Measurements from ENCODE around the gene TUBA1C. TPM values are rescaled to one million over a fixed set of nuclear protein-coding genes. Genes with fewer than 3 reads are reported as not detected.
"Not testable (repeated sequence)": the region's sequence is repeated elsewhere in the genome, so short reads cannot be mapped to it uniquely, and the experiment has no call there.

Gene TUBA1C
- total RNA-seq, 1 experiment from 2014 or later, result 132 TPM

GRCh38 chr12:49243631-49244030 is 21.3 kb upstream of the TUBA1C start:
- H3K36me3 ChIP-seq (ENCODE audit: insufficient read depth, low read length), result no peaks in the 10 kb centered on the region
- H3K27me3 ChIP-seq (ENCODE audit: low read length), result no peaks in the 10 kb centered on the region
- no peak overlapping the region for H3K27ac ChIP-seq (ENCODE audit: low read length)
- H3K79me2 ChIP-seq (ENCODE audit: low read length), result no peaks in the 10 kb centered on the region
- peaks cover 6% of the 10 kb centered on the region; the same call in 1 of the 2 replicates for H3K4me1 ChIP-seq (ENCODE audit: low read length)
- no peak overlapping the region for H3K4me2 ChIP-seq (ENCODE audit: low read depth, low read length, poor library complexity, severe bottlenecking)
- no peak overlapping the region for H2AFZ ChIP-seq (ENCODE audit: low read length)
- no peak overlapping the region for H3K9ac ChIP-seq (ENCODE audit: low read length)
- no peaks in the 10 kb centered on the region for H3K9me3 ChIP-seq (ENCODE audit: low read length)
- no peaks in the 10 kb centered on the region for H3K9me2 ChIP-seq (replicated peaks; ENCODE audit: insufficient read depth, low read length)
- H3K4me3 ChIP-seq (ENCODE audit: low read length), result no peak overlapping the region
- H4K20me1 ChIP-seq (ENCODE audit: insufficient read depth, low read depth, low read length), result no peaks in the 10 kb centered on the region
- DNase-seq, result no peak

GRCh38 chr12:49244176-49244575 is 20.7 kb upstream of the TUBA1C start:
- H3K4me2 ChIP-seq (ENCODE audit: low read depth, low read length, poor library complexity, severe bottlenecking), result no peak overlapping the region
- DNase-seq, result no peak
- H3K9me3 ChIP-seq (ENCODE audit: low read length), result no peaks in the 10 kb centered on the region
- no peak overlapping the region for H3K27ac ChIP-seq (ENCODE audit: low read length)
- H3K36me3 ChIP-seq (ENCODE audit: insufficient read depth, low read length), result no peaks in the 10 kb centered on the region
- H3K9me2 ChIP-seq (replicated peaks; ENCODE audit: insufficient read depth, low read length), result no peaks in the 10 kb centered on the region
- peaks cover 6% of the 10 kb centered on the region; the same call in 1 of the 2 replicates for H3K4me1 ChIP-seq (ENCODE audit: low read length)
- H3K79me2 ChIP-seq (ENCODE audit: low read length), result no peaks in the 10 kb centered on the region
- no peaks in the 10 kb centered on the region for H4K20me1 ChIP-seq (ENCODE audit: insufficient read depth, low read depth, low read length)
- no peaks in the 10 kb centered on the region for H3K27me3 ChIP-seq (ENCODE audit: low read length)
- no peak overlapping the region for H3K4me3 ChIP-seq (ENCODE audit: low read length)
- no peak overlapping the region for H3K9ac ChIP-seq (ENCODE audit: low read length)
- H2AFZ ChIP-seq (ENCODE audit: low read length), result no peak overlapping the region

- no peak overlapping the region for H3K9ac ChIP-seq (ENCODE audit: low read length)
- no peak overlapping the region for H3K4me3 ChIP-seq (ENCODE audit: low read length)
- H3K79me2 ChIP-seq (ENCODE audit: low read length), result no peaks in the 10 kb centered on the region
- no peaks in the 10 kb centered on the region for H3K36me3 ChIP-seq (ENCODE audit: insufficient read depth, low read length)
- no peaks in the 10 kb centered on the region for H4K20me1 ChIP-seq (ENCODE audit: insufficient read depth, low read depth, low read length)
- no peak overlapping the region for H3K27ac ChIP-seq (ENCODE audit: low read length)
- no peaks in the 10 kb centered on the region for H3K27me3 ChIP-seq (ENCODE audit: low read length)
- H3K4me1 ChIP-seq (ENCODE audit: low read length), result no peaks in the 10 kb centered on the region
- no peak for DNase-seq
- no peak overlapping the region for H3K4me2 ChIP-seq (ENCODE audit: low read depth, low read length, poor library complexity, severe bottlenecking)
- no peaks in the 10 kb centered on the region for H3K9me2 ChIP-seq (replicated peaks; ENCODE audit: insufficient read depth, low read length)
- H2AFZ ChIP-seq (ENCODE audit: low read length), result no peak overlapping the region
- H3K9me3 ChIP-seq (ENCODE audit: low read length), result no peaks in the 10 kb centered on the region
Observed at GRCh38 chr12:49251357-49251756, 13.5 kb upstream of the TUBA1C start.

GRCh38 chr12:49253033-49253623 is 11.8 kb upstream of the TUBA1C start:
- no peak for DNase-seq

GRCh38 chr12:49255456-49255855 is 9.4 kb upstream of the TUBA1C start:
- DNase-seq; H4K20me1 ChIP-seq (ENCODE audit: insufficient read depth, low read depth, low read length); H3K9ac ChIP-seq (ENCODE audit: low read length); H3K9me2 ChIP-seq (replicated peaks; ENCODE audit: insufficient read depth, low read length); H3K4me3 ChIP-seq (ENCODE audit: low read length); H3K9me3 ChIP-seq (ENCODE audit: low read length); H3K36me3 ChIP-seq (ENCODE audit: insufficient read depth, low read length); H3K27ac ChIP-seq (ENCODE audit: low read length); H3K27me3 ChIP-seq (ENCODE audit: low read length); H3K4me1 ChIP-seq (ENCODE audit: low read length); H2AFZ ChIP-seq (ENCODE audit: low read length); H3K79me2 ChIP-seq (ENCODE audit: low read length); H3K4me2 ChIP-seq (ENCODE audit: low read depth, low read length, poor library complexity, severe bottlenecking): not testable (repeated sequence)

More at GRCh38 chr12:49253033-49253623, 11.8 kb upstream of the TUBA1C start:
- Histone ChIP-seq H3K9me2 (replicated peaks; ENCODE audit: insufficient read depth, low read length) (no peaks in the 10 kb centered on the region), H3K36me3 (ENCODE audit: insufficient read depth, low read length) (no peaks in the 10 kb centered on the region), H3K4me2 (ENCODE audit: low read depth, low read length, poor library complexity, severe bottlenecking) (no peak overlapping the region), H3K27me3 (ENCODE audit: low read length) (no peaks in the 10 kb centered on the region), H4K20me1 (ENCODE audit: insufficient read depth, low read depth, low read length) (no peaks in the 10 kb centered on the region), H3K9me3 (ENCODE audit: low read length) (no peaks in the 10 kb centered on the region), H3K79me2 (ENCODE audit: low read length) (no peaks in the 10 kb centered on the region), H3K9ac (ENCODE audit: low read length) (no peak overlapping the region), H2AFZ (ENCODE audit: low read length) (no peak overlapping the region), H3K4me1 (ENCODE audit: low read length) (no peaks in the 10 kb centered on the region), H3K4me3 (ENCODE audit: low read length) (no peak overlapping the region), H3K27ac (ENCODE audit: low read length) (no peak overlapping the region)

GRCh38 chr12:49255857-49256637 is 8.8 kb upstream of the TUBA1C start:
- H3K79me2 ChIP-seq (ENCODE audit: low read length), result no peaks in the 10 kb centered on the region
- no peak overlapping the region for H3K27ac ChIP-seq (ENCODE audit: low read length)
- H2AFZ ChIP-seq (ENCODE audit: low read length), result no peak overlapping the region
- no peaks in the 10 kb centered on the region for H3K9me2 ChIP-seq (replicated peaks; ENCODE audit: insufficient read depth, low read length)
- no peak overlapping the region for H3K4me3 ChIP-seq (ENCODE audit: low read length)
- no peaks in the 10 kb centered on the region for H4K20me1 ChIP-seq (ENCODE audit: insufficient read depth, low read depth, low read length)
- no peak for DNase-seq
- no peaks in the 10 kb centered on the region for H3K27me3 ChIP-seq (ENCODE audit: low read length)
- H3K4me2 ChIP-seq (ENCODE audit: low read depth, low read length, poor library complexity, severe bottlenecking), result no peak overlapping the region
- no peak overlapping the region for H3K9ac ChIP-seq (ENCODE audit: low read length)
- no peaks in the 10 kb centered on the region for H3K4me1 ChIP-seq (ENCODE audit: low read length)
- H3K36me3 ChIP-seq (ENCODE audit: insufficient read depth, low read length), result no peaks in the 10 kb centered on the region
- H3K9me3 ChIP-seq (ENCODE audit: low read length), result no peaks in the 10 kb centered on the region

- not testable (repeated sequence) for H3K9me2 ChIP-seq (replicated peaks; ENCODE audit: insufficient read depth, low read length); DNase-seq; H2AFZ ChIP-seq (ENCODE audit: low read length); H3K79me2 ChIP-seq (ENCODE audit: low read length); H3K4me3 ChIP-seq (ENCODE audit: low read length); H3K9me3 ChIP-seq (ENCODE audit: low read length); H4K20me1 ChIP-seq (ENCODE audit: insufficient read depth, low read depth, low read length); H3K27ac ChIP-seq (ENCODE audit: low read length); H3K4me2 ChIP-seq (ENCODE audit: low read depth, low read length, poor library complexity, severe bottlenecking); H3K27me3 ChIP-seq (ENCODE audit: low read length); H3K36me3 ChIP-seq (ENCODE audit: insufficient read depth, low read length); H3K4me1 ChIP-seq (ENCODE audit: low read length); H3K9ac ChIP-seq (ENCODE audit: low read length)
Observed at GRCh38 chr12:49257508-49258184, 7.2 kb upstream of the TUBA1C start.

- DNase-seq, result no peak
- Histone ChIP-seq H3K36me3 (ENCODE audit: insufficient read depth, low read length) (no peaks in the 10 kb centered on the region), H3K79me2 (ENCODE audit: low read length) (no peaks in the 10 kb centered on the region), H3K4me2 (ENCODE audit: low read depth, low read length, poor library complexity, severe bottlenecking) (no peak overlapping the region), H2AFZ (ENCODE audit: low read length) (no peak overlapping the region), H3K9ac (ENCODE audit: low read length) (no peak overlapping the region), H3K4me3 (ENCODE audit: low read length) (no peak overlapping the region), H3K9me2 (replicated peaks; ENCODE audit: insufficient read depth, low read length) (no peaks in the 10 kb centered on the region), H3K4me1 (ENCODE audit: low read length) (peaks cover 11% of the 10 kb centered on the region), H3K27ac (ENCODE audit: low read length) (no peak overlapping the region), H4K20me1 (ENCODE audit: insufficient read depth, low read depth, low read length) (no peaks in the 10 kb centered on the region), H3K9me3 (ENCODE audit: low read length) (no peaks in the 10 kb centered on the region), H3K27me3 (ENCODE audit: low read length) (no peaks in the 10 kb centered on the region)
Observed at GRCh38 chr12:49259452-49259851, 5.4 kb upstream of the TUBA1C start.

All from Karpas-422 (cell line).